Measurements from ENCODE around the gene RS1.

- TF ChIP-seq REST (IDR thresholded peaks at IDR 0.05) (no peak), CTCF (IDR thresholded peaks at IDR 0.05; ENCODE audit: low read depth, low read length, missing input control) (no peak), TAF1 (conservative IDR thresholded peaks at IDR 0.05) (no peak), JUND (IDR thresholded peaks at IDR 0.05) (no peak), GABPA (IDR thresholded peaks at IDR 0.05 in 1 of 2, conservative IDR thresholded peaks at IDR 0.05 in 1 of 2) (no peak)
Measured at GRCh38 chrX:18638398-18638797, 33.5 kb downstream of the RS1 start.
